Pulmonary artery endothelial cell (primary cell): ENCODE measurements around the gene KIDINS220. TPM values are rescaled to one million over a fixed set of nuclear protein-coding genes. Genes with fewer than 3 reads are reported as not detected.
"Not testable (repeated sequence)": the region's sequence is repeated elsewhere in the genome, so short reads cannot be mapped to it uniquely, and the experiment has no call there.

Experiments
- DNase-seq: peaks from one replicate; pipeline ENCODE4 v3.0.0-alpha.2; 2011; ENCODE audit warnings: low read depth, low spot score
- total RNA-seq: library from RNA; depleted of rRNA; stranded (reverse); fragments of >200 nt; gene quantifications from 2 replicates; pipeline ENCODE4 v1.2.3, GENCODE V29; 2014

The KIDINS220 gene
- total RNA-seq, 1 donor from 2014 or later: 43.3 TPM

DNA sequence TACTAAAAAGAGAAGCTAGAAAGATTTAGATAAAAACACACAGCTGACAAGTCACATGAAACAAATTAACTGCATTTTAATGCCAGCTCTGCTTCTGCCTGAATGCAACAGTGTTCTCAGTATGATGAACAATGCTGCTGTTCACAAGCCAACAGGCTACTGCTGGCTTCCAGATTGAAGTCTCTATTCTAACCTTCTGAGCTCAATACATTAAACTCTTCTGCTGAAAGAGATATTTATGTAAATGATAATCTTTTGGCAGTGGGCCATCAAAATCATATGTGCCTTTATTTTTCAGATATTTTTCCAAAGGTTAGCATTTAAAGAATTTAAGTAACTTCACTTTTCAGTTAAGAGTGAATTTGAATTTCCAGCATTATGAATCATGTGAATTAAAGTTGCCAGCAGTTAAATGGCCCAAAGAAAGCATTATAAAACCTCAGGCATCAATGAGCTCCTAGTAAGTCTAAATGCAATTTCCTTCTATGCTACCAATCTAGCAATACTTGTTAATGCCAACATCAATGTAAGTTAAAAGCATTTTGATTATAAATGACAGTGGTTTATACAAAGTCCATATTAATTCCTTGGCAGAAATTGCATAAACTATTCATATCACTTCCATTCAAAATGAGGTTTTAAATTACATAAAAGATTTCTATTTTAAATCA lies 83.2 kb downstream of the KIDINS220 start:
- DNase-seq: no peak

DNA sequence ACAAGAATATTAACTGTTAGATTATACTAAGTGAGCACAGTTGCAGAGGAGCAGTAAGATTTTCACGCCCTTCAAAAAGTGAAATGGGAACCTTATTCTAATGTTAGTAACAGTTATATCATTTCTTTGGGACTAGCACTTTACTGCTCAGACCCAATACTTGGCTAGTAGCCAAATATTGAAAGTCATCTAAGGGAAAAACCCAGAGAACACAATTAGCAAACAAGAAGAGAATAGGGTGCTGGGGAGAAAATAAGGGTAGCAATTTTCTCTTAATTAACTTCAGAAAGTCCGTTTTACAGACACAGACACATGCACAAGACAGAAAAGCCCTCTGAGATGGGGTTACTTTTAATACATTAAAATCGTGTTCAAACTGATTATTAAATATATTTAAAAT lies 83.8 kb downstream of the KIDINS220 start:
- DNase-seq: no peak

DNA sequence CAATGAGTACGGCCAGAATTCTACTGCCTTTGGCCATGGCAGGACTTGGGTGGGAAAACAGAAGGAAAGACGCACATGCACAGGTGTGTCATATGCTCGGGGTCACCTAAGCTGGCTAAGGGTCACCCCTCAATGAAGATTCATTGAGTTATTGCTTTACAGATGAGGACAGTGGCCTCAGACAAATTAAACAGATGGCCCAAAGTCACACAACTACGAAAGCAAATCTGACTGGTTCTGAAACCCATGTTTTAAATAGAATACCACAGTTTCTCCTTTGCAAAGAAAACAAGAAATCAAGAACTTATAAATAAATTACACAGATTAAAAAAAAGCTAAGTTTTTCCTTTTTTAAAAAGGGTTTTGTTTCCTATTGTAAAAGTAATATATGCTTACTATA lies 85.0 kb downstream of the KIDINS220 start:
- no peak for DNase-seq

DNA sequence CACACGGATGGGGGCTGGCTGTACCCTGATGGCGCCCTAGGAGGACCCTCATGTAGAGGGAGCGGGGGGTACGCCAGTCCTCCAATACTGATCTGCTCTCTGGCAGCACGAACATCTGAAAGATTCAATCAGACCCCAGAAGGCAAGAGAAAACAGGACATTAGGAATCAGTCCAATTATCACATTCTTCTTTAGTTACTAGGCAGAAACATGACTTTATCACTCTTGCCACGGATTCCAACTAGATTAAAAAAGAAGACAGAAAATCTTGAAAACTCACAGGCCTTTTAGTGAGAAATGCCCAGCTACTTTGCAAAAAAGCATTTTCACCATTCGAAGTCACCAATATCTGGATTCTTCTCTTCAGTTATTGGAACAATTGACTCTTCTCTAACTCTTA lies 87.2 kb downstream of the KIDINS220 start:
- DNase-seq: no peak

DNA sequence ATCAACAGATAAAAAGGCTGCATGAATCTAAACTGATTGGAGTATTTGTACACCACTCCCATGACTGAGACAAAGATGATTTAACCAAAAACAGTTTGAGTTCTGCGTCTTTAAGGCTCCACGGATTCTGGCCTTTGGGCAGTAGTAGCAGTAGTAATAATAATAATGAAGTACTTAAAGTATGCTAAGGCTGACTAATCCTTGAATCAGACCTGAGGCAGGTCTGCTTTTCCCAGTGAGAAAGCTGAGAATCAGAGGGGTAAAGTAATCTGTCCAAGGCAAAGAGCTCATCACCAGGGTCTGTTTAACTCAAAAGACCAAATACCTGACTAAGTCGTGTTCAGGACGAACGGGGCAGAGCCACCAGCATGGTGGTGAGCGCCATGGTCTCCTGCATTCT lies 94.2 kb downstream of the KIDINS220 start:
- DNase-seq: no peak

- DNase-seq: no peak
Measured at GRCh38 chr2:8740136-8740535, 97.3 kb downstream of the KIDINS220 start.

- no peak for DNase-seq
Measured at GRCh38 chr2:8737571-8738175, 99.7 kb downstream of the KIDINS220 start.

- no peak for DNase-seq
Measured at GRCh38 chr2:8732601-8733000, 104.8 kb downstream of the KIDINS220 start.

DNA sequence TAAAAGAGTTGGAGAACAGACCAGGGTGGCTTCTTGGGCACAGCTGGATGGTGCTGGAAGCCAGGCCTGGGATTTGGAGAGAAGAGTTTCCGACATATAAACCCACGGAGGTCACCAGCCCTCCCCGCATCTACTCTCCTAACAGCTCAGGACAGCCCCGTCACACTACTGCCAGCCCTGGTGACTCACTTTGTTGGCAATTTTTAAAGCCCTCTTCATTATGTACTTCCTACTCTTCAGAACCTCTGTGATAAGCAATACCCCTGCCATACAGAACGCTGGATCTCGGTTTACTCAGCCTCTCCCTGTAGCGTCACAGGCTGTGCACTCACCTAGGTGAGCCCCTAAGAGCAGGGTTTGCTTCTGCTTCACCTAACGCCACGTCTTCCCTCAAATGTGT lies 107.5 kb downstream of the KIDINS220 start:
- no peak for DNase-seq

DNA sequence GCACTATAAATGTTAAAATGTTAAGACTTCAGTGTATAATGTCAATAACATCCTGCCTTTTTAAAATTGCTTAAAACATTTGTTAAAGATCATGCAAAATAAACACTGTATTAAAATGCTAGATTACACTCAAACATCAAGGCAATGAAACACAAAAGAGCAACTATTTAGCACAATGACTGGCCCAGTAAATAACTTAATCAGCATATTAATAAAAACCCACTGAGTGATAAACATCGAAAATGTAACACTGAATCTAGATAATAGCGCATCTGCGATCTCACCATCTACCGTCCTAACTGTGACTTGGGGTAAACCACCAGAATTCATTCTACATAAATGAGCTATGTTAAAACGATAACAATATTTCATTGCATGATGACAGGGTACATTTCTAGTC lies 108.3 kb downstream of the KIDINS220 start:
- DNase-seq: not testable (repeated sequence)

GRCh38 chr2:8728305-8729015 lies 109.0 kb downstream of the KIDINS220 start:
- no peak for DNase-seq

GRCh38 chr2:8725838-8726237 lies 111.6 kb downstream of the KIDINS220 start:
- no peak for DNase-seq

DNA sequence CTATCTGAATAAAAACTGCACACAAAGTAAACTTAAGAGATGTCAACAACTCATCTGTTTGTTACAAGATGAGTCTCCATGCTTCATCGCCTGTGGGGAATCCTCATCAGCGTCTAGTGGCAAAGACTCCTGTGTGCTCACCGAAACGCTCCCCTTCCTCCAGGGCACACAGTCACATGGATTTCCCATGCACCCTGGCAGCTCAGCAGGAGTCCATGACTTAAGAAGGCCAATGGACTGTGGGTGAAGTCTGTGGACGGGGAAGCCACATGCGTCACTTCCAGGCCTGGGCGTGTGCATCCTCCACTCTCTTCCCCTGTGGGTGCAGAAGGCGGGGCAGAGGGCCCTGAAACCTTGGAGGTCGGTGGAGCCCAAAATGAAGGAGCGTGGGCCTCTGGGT lies 114.4 kb downstream of the KIDINS220 start:
- DNase-seq: no peak

DNA sequence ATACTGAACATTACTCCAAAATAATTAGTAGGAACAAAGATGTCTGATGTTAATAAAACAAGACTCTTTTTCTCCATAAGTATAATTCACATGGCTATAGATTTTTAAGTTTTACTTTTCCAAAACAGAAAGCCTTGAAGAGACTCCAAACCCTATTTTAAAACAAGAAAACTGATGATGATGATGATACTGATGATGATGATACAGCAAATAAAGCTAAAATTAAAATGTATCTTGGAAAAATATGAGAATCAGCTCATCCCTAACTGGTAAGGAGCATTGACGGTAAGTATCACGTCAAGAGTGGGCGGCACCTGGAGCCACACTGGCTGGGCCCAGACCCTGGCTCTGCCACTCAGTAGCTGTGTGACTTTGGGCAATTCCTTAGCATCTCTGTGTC lies 116.0 kb downstream of the KIDINS220 start:
- DNase-seq: no peak

- DNase-seq: no peak
Measured at GRCh38 chr2:8720741-8721140, 116.7 kb downstream of the KIDINS220 start.

- DNase-seq: no peak
Measured at GRCh38 chr2:8719528-8719927, 117.9 kb downstream of the KIDINS220 start.

DNA sequence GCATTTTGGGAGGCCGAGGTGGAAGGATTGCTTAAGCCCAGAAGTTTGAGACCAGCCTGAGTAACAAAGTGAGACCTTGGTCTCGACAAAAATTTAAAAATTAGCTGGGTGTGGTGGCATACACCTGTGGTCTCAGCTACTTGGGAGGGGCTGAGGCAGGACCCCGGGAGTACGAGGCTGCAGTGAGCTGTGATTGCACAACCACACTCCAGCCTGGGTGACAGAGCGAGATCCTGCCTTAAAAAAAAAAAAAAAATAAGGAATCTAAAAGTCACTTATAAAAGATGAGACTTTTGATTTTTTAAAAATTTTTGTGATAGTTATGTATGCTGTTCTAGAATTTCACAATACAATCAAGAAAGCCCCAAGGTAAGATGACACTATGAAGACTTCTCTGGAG lies 122.4 kb downstream of the KIDINS220 start:
- DNase-seq: no peak

DNA sequence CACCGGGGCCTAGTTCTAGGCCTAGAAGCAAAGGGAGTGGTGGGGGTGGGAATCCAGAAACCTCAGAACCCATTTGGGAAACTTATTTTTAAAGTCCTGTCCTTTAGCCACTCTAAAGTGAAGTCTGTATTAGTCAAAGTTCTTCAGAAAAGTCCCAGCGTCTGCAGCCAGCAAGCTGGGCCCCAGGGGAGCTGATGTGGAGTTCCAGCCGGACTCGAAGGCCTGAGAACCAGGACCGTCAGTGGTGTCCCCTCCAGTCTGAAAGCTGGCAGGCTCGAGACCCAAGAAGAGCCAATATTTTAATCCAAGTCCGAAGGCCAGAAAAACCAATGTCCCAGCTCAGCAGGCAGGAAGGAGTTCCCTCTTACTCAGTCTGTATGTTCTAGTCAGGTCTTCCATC lies 123.1 kb downstream of the KIDINS220 start:
- DNase-seq: no peak

DNA sequence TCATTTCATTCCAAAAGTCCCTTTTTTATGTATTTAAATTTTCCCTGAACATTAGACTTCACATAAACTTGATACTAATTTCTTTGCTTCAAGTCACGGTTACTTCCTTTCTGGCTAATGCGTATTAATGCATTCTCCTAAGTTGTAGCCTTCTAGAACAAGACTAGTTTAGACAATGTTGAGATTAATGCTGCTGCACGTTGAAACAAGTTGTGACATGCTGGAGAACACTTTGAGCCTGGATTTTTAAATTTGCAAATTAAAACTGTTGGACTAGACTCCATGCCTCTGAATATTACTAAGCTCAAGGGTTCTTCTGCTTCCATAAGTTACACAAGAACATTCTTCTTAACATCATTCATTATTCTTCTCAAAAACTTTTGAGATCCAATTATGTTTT lies 126.5 kb downstream of the KIDINS220 start:
- DNase-seq: no peak

DNA sequence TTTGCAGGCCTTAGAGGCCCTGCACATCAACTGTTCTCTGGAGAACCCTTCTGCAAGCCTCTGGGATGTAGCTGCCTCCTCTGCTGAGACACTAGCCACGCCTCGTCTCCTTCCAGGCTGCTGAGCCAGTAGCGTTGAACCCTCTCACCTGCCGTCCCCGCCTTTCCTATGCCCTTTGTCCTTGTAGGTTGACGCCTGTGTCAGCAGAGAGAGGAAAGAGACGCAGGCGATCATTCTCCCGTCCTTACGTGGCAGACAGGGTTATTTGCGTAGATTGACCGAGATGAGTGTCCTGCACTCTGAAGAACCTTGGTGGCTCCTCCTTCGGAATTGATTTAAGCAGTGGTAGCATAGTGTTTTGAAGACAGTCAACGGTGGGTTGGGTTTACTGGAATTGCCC lies 127.8 kb downstream of the KIDINS220 start:
- no peak for DNase-seq

- DNase-seq: no peak
Measured at GRCh38 chr2:8704906-8705305, 132.5 kb downstream of the KIDINS220 start.

DNA sequence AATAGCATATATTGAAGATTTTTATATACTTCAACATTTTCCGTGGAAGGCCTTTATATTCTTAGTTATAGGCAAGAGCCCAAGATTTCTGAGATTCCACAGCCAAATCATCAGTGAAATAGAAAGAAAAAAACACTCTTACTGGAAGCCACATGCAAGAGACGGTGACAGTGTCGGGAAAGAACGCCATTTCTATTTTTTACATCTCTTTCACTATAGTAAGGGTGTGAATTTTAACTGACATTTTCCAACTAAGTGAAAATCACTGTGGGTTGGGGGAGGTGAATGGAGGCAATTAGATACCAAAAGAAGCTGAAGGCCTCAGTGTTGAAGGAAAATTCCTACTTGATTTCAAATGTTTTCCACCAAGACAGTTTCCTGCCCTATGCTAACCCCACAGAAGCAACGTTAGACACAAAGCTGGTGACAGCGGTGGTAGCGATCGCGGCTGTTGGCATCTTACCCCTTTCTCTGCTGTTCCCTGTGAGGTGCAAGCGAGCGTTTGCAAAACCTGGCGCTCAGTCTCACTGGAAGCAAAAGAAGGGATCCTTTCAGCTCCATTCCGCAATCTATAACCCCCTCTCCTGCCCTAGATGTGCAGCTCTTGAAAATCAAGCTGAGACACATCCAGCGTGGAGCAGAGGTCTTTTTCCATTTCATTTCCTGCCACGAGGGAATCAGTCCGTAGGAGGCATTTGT lies 135.6 kb downstream of the KIDINS220 start:
- DNase-seq: no peak
